Measurements from ENCODE around the gene MYL5.
"Not testable (repeated sequence)": the region's sequence is repeated elsewhere in the genome, so short reads cannot be mapped to it uniquely, and the experiment has no call there.

The MYL5 gene

GRCh38 chr4:633976-634598 is 40.3 kb upstream of the MYL5 start:
- TF ChIP-seq CTCF (IDR thresholded peaks at IDR 0.05; ENCODE audit: low read depth, low read length), result no peak
- no peak overlapping the region for H3K4me3 ChIP-seq (ENCODE audit: low read depth, low read length)

- no peak overlapping the region for H3K4me3 ChIP-seq (ENCODE audit: low read depth, low read length)
- TF ChIP-seq CTCF (IDR thresholded peaks at IDR 0.05; ENCODE audit: low read depth, low read length), result no peak
These were observed 39.8 kb upstream of the MYL5 start for GRCh38 chr4:634599-634985.

GRCh38 chr4:635066-635835 is 39.1 kb upstream of the MYL5 start:
- H3K4me3 ChIP-seq (ENCODE audit: low read depth, low read length), result not testable (repeated sequence)

GRCh38 chr4:635851-636627 is 38.3 kb upstream of the MYL5 start:
- no peak overlapping the region for H3K4me3 ChIP-seq (ENCODE audit: low read depth, low read length)
- TF ChIP-seq CTCF (IDR thresholded peaks at IDR 0.05; ENCODE audit: low read depth, low read length), result no peak

- no peak for TF ChIP-seq CTCF (IDR thresholded peaks at IDR 0.05; ENCODE audit: low read depth, low read length)
- no peak overlapping the region for H3K4me3 ChIP-seq (ENCODE audit: low read depth, low read length)
These were observed 37.6 kb upstream of the MYL5 start for GRCh38 chr4:636628-637159.

- H3K4me3 ChIP-seq (ENCODE audit: low read depth, low read length), result no peak overlapping the region
- TF ChIP-seq CTCF (IDR thresholded peaks at IDR 0.05; ENCODE audit: low read depth, low read length), result no peak
These were observed 36.6 kb upstream of the MYL5 start for GRCh38 chr4:637536-638280.

- H3K4me3 ChIP-seq (ENCODE audit: low read depth, low read length), result not testable (repeated sequence)
These were observed 32.0 kb upstream of the MYL5 start for GRCh38 chr4:642366-642765.

Data from WI38 (cell line).